GM21360 (cell line): ENCODE measurements around the gene LYPD3.

Experiments
- ATAC-seq: cut with Tn5 transposase; IDR thresholded peaks from one replicate; pipeline ENCODE4 v1.9.1; 2021; ENCODE audit warnings: mild to moderate bottlenecking, moderate library complexity; ENCODE audit not compliant: unreplicated experiment

LYPD3 gene

GRCh38 chr19:43435775-43436174 lies 29.6 kb downstream of the LYPD3 start:
- ATAC-seq, result no peak

- no peak for ATAC-seq
Observed at GRCh38 chr19:43433689-43434088, 31.7 kb downstream of the LYPD3 start.

- ATAC-seq, result no peak
Observed at GRCh38 chr19:43433358-43433673, 32.1 kb downstream of the LYPD3 start.

GRCh38 chr19:43430976-43431375 lies 34.4 kb downstream of the LYPD3 start:
- no peak for ATAC-seq

GRCh38 chr19:43430142-43430710 lies 35.2 kb downstream of the LYPD3 start:
- no peak for ATAC-seq

GRCh38 chr19:43429395-43429794 lies 36.0 kb downstream of the LYPD3 start:
- no peak for ATAC-seq

- ATAC-seq, result no peak
Observed at GRCh38 chr19:43425567-43426392, 39.6 kb downstream of the LYPD3 start.

- no peak for ATAC-seq
Observed at GRCh38 chr19:43423779-43424178, 41.6 kb downstream of the LYPD3 start.

GRCh38 chr19:43422689-43423066 lies 42.7 kb downstream of the LYPD3 start:
- no peak for ATAC-seq

DNA sequence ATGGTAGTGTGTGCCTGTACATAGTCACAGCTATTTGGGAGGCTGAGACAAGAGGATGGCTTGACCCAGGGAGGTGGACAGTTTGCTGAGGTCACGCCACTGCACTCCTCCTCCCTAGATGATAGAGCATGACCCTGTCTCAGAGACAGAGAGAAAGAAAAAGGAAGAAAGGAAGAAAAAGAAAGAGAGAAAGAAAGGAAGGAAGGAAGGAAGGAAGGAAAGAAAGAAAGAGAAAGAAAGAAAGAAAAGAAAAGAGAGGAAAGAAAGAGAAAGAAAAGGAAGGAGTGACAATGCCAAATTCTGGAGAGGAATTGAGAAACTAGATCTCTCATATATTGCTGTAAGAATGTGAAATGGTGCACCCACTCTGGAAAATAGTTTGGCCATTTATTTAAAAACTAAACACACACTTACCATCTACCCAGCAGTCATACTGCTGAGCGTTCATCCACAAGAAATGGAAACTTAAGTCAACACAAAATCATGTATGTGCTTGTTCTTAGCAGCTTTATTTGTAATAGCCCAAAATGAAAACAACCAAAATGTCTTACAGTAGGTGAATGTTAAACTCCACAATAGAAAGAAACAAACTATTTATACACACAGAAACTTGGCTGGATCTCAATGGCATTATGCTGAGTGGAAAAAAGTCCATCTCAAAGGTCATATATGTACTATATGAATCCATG lies 43.3 kb downstream of the LYPD3 start:
- no peak for ATAC-seq

- no peak for ATAC-seq
Observed at GRCh38 chr19:43420954-43421353, 44.5 kb downstream of the LYPD3 start.

GRCh38 chr19:43416951-43417623 lies 48.3 kb downstream of the LYPD3 start:
- no peak for ATAC-seq

- no peak for ATAC-seq
Observed at GRCh38 chr19:43414554-43414953, 50.9 kb downstream of the LYPD3 start, which contains the start of gene TEX101. TEX101 (plus strand) TSS chr19:43414890; CDS start chr19:43415920, 1,030 bp downstream.

DNA sequence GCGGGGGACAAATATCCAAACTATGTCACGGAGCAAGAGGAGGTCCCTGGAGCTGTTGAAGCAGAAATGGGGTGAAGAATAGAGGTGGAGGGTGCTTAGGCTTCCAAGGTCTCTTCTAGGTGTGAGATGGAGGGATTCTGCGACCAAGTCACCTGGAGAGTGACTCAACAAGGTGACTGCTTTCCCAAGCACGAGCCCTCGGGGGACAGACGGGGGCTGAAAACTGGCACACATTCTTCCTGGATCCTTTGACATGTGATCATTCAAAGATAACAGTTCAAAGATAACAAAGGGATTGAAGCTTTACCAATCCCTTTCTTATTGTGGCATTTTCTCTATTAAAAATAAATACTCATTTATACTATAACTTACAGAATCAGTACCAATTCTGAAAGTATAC lies 53.0 kb downstream of the LYPD3 start:
- no peak for ATAC-seq
